IMR-90 (cell line): ENCODE measurements around the gene NOXRED1. TPM values are rescaled to one million over a fixed set of nuclear protein-coding genes. Genes with fewer than 3 reads are reported as not detected.
A peak's percentile ranks its signal among the peaks of the same experiment; 100 is the strongest.

ENCODE experiments used
- ATAC-seq: fragments of 200-7000 bp; cut with Tn5 transposase; 2 replicates; pipeline ENCODE4 v1.9.1; 2020; ENCODE audit warnings: low read depth, mild to moderate bottlenecking, moderate library complexity
- BruUV-seq: library from RNA; stranded (reverse); fragments of 400-500 nt; replicated peaks from 2 replicates; lab custom pipeline; 2021; lab: Mats Ljungman, UMichigan
- CTCF ChIA-PET: fragments of 300-600 bp; formaldehyde crosslinking; extraction: SDS; loops from one replicate; lab custom pipeline; 2021; ENCODE audit warnings: antibody characterized with exemption; lab: Yijun Ruan, JAX
- POLR2A ChIA-PET: fragments of 300-600 bp; sonication (Branson Sonifier 250); formaldehyde crosslinking; loops from one replicate; lab custom pipeline; 2022; ENCODE audit warnings: antibody characterized with exemption; ENCODE audit not compliant: unreplicated experiment; lab: Charles Lee
- DNase-seq: peaks from one replicate; pipeline ENCODE4 v3.0.0; 2013
- H2AFZ ChIP-seq: replicated peaks from 2 replicates; pipeline ENCODE3; 2013; ENCODE audit warnings: low read length, mild to moderate bottlenecking; ENCODE audit not compliant: poor library complexity
- H2AK5ac ChIP-seq: 2 replicates; pipeline ENCODE4 v1.6.1; 2013; ENCODE audit warnings: low read depth, low read length, inconsistent platforms
- H2AK9ac ChIP-seq: replicated peaks from 2 replicates; pipeline ENCODE3; 2013; ENCODE audit warnings: mild to moderate bottlenecking, low read depth, low read length, moderate library complexity; ENCODE audit not compliant: poor library complexity
- H2BK120ac ChIP-seq: 2 replicates; pipeline ENCODE4 v1.6.1; 2013; ENCODE audit warnings: low read depth, low read length, inconsistent platforms
- H2BK15ac ChIP-seq: 3 replicates; pipeline ENCODE4 v1.6.1; 2013; ENCODE audit warnings: low read depth, low read length, inconsistent platforms
- H2BK20ac ChIP-seq: 2 replicates; pipeline ENCODE4 v1.6.1; 2013; ENCODE audit warnings: low read depth, mild to moderate bottlenecking, inconsistent platforms, low read length, moderate library complexity
- H2BK5ac ChIP-seq: 2 replicates; pipeline ENCODE4 v1.6.1; 2013; ENCODE audit warnings: mild to moderate bottlenecking, low read depth, low read length, inconsistent platforms; ENCODE audit not compliant: poor library complexity, severe bottlenecking
- H3K14ac ChIP-seq: replicated peaks from 2 replicates; pipeline ENCODE4 v1.6.1; 2013; ENCODE audit warnings: low read depth, low read length, inconsistent platforms
- H3K18ac ChIP-seq: 2 replicates; pipeline ENCODE4 v1.6.1; 2013; ENCODE audit warnings: low read depth, low read length, control low read depth
- H3K23ac ChIP-seq: 2 replicates; pipeline ENCODE4 v1.6.1; 2013; ENCODE audit warnings: low read depth, low read length, inconsistent platforms
- H3K27ac ChIP-seq: 2 replicates; pipeline ENCODE4 v1.5.1; 2013; ENCODE audit warnings: mild to moderate bottlenecking, control low read depth, low read length; ENCODE audit not compliant: insufficient read depth
- H3K27me3 ChIP-seq: 2 replicates; pipeline ENCODE4 v1.6.1; 2013; ENCODE audit warnings: low read length; ENCODE audit not compliant: control insufficient read depth, insufficient read depth
- H3K36me3 ChIP-seq: 2 replicates; pipeline ENCODE4 v1.6.1; 2013; ENCODE audit warnings: low read length, mixed read lengths; ENCODE audit not compliant: control insufficient read depth, insufficient read depth
- H3K4ac ChIP-seq: 2 replicates; pipeline ENCODE4 v1.6.1; 2013; ENCODE audit warnings: low read depth, low read length, inconsistent platforms
- H3K4me1 ChIP-seq: 2 replicates; pipeline ENCODE4 v1.6.1; 2013; ENCODE audit warnings: low read length, mixed read lengths; ENCODE audit not compliant: control insufficient read depth, insufficient read depth
- H3K4me2 ChIP-seq: 2 replicates; pipeline ENCODE4 v1.6.1; 2013; ENCODE audit warnings: low read depth, mild to moderate bottlenecking, control low read depth, low read length, moderate library complexity
- H3K4me3 ChIP-seq: 2 replicates; pipeline ENCODE4 v1.5.1; 2013; ENCODE audit warnings: low read depth, mild to moderate bottlenecking, control low read depth, low read length, moderate library complexity; ENCODE audit not compliant: insufficient read depth
- H3K56ac ChIP-seq: 2 replicates; pipeline ENCODE4 v1.6.1; 2013; ENCODE audit warnings: low read length, inconsistent platforms; ENCODE audit not compliant: insufficient read depth; ENCODE audit errors: extremely low read depth
- H3K79me1 ChIP-seq, 2 experiments: 2 replicates each; pipeline ENCODE4 v1.6.1; 2013; ENCODE audit warnings: low read length in 2 of 2, inconsistent platforms in 1 of 2, low read depth in 1 of 2
- H3K9ac ChIP-seq: 2 replicates; pipeline ENCODE4 v1.6.1; 2013; ENCODE audit warnings: low read depth, low read length, control low read depth
- H3K9me1 ChIP-seq: 2 replicates; pipeline ENCODE4 v1.6.1; 2013; ENCODE audit warnings: low read length, inconsistent platforms; ENCODE audit not compliant: insufficient read depth
- H3K9me3 ChIP-seq: 2 replicates; pipeline ENCODE4 v1.6.1; 2013; ENCODE audit warnings: low read length; ENCODE audit not compliant: control insufficient read depth, insufficient read depth
- H4K20me1 ChIP-seq: 2 replicates; pipeline ENCODE4 v1.6.1; 2013; ENCODE audit warnings: low read length, inconsistent platforms; ENCODE audit not compliant: insufficient read depth
- H4K5ac ChIP-seq: 2 replicates; pipeline ENCODE4 v1.6.1; 2013; ENCODE audit warnings: mild to moderate bottlenecking, low read depth, low read length, control low read depth
- H4K8ac ChIP-seq, 2 experiments: 2 replicates each; pipeline ENCODE4 v1.6.1; 2013; ENCODE audit warnings: low read depth in 2 of 2, low read length in 2 of 2, control low read depth in 1 of 2, inconsistent platforms in 1 of 2
- H4K91ac ChIP-seq: 2 replicates; pipeline ENCODE4 v1.6.1; 2013; ENCODE audit warnings: low read depth, low read length, inconsistent platforms; ENCODE audit not compliant: insufficient read depth
- CEBPB ChIP-seq: IDR thresholded peaks from 2 replicates; pipeline ENCODE4 v1.6.1; 2012; ENCODE audit warnings: low read depth, low read length, improper control_type of control experiment
- CHD1 ChIP-seq: IDR thresholded peaks from 2 replicates; pipeline ENCODE4 v1.6.1; 2012; ENCODE audit warnings: low read depth, low read length, improper control_type of control experiment
- FOS ChIP-seq: fragments of 150-350 bp; IDR thresholded peaks from 2 replicates; pipeline ENCODE4 v1.6.1; 2016; ENCODE audit warnings: low read depth, low read length
- MAFK ChIP-seq: IDR thresholded peaks from 2 replicates; pipeline ENCODE4 v1.6.1; 2012; ENCODE audit warnings: low read depth, low read length, improper control_type of control experiment
- MAZ ChIP-seq: IDR thresholded peaks from 2 replicates; pipeline ENCODE4 v1.6.1; 2012; ENCODE audit warnings: low read depth, mild to moderate bottlenecking, low read length, improper control_type of control experiment, moderate library complexity, borderline replicate concordance
- NFE2L2 ChIP-seq: fragments of 150-350 bp; IDR thresholded peaks from 2 replicates; pipeline ENCODE4 v1.6.1; 2016; ENCODE audit warnings: low read depth, mild to moderate bottlenecking, low read length
- POLR2A ChIP-seq: IDR thresholded peaks from 2 replicates; pipeline ENCODE4 v1.6.1; 2012; ENCODE audit warnings: mild to moderate bottlenecking, low read depth, low read length
- RAD21 ChIP-seq: IDR thresholded peaks from 2 replicates; pipeline ENCODE4 v1.6.1; 2012; ENCODE audit warnings: low read length, improper control_type of control experiment
- RCOR1 ChIP-seq: IDR thresholded peaks from 2 replicates; pipeline ENCODE4 v1.6.1; 2012; ENCODE audit warnings: mild to moderate bottlenecking, low read length, improper control_type of control experiment; ENCODE audit not compliant: insufficient replicate concordance
- WGBS, 2 experiments: methylation state at CpG; one replicate each; pipeline versions ENCODE4 v1.1.5 to v1.1.7; 2013; ENCODE audit warnings: missing lambda C conversion rate in 2 of 2; ENCODE audit not compliant: insufficient read length in 1 of 2; ENCODE audit errors: extremely low coverage in 2 of 2; 5-methylcytosine and 5-hydroxymethylcytosine counted together
- dilution Hi-C: fragments of 300-500 bp; cut with HindIII; formaldehyde crosslinking; loops from one replicate; pipeline ENCODE4 v1.14.3; 2018; ENCODE audit warnings: low sequenced_read_pairs; ENCODE audit not compliant: unreplicated experiment
- in situ Hi-C: fragments of 300-500 bp; cut with MboI; formaldehyde crosslinking; loops from 3 replicates; pipeline ENCODE4 v1.14.3; 2019; ENCODE audit warnings: low sequenced_read_pairs, inconsistent platforms, mixed read lengths
- intact Hi-C: fragments of 100-400 bp; cut with micrococcal nuclease; formaldehyde crosslinking; loops from 2 replicates; pipeline ENCODE4 v1.10.0; 2022
- polyA plus RNA-seq, 3 experiments: library from polyadenylated mRNA; depleted of rRNA; stranded (reverse); fragments of >200 nt; gene quantifications; 2 replicates each; pipeline ENCODE4 v1.2.3, GENCODE V29; 2012; ENCODE audit warnings: low replicate concordance in 1 of 3
- total RNA-seq: library from RNA; depleted of rRNA; stranded (reverse); fragments of >200 nt; gene quantifications from 2 replicates; pipeline ENCODE4 v1.2.3, GENCODE V29; 2012

Gene NOXRED1
- total and polyA plus RNA-seq, 2 of the 4 experiments (the other 2 are of a cell fraction): under 0.01 to 0.14 TPM

DNA sequence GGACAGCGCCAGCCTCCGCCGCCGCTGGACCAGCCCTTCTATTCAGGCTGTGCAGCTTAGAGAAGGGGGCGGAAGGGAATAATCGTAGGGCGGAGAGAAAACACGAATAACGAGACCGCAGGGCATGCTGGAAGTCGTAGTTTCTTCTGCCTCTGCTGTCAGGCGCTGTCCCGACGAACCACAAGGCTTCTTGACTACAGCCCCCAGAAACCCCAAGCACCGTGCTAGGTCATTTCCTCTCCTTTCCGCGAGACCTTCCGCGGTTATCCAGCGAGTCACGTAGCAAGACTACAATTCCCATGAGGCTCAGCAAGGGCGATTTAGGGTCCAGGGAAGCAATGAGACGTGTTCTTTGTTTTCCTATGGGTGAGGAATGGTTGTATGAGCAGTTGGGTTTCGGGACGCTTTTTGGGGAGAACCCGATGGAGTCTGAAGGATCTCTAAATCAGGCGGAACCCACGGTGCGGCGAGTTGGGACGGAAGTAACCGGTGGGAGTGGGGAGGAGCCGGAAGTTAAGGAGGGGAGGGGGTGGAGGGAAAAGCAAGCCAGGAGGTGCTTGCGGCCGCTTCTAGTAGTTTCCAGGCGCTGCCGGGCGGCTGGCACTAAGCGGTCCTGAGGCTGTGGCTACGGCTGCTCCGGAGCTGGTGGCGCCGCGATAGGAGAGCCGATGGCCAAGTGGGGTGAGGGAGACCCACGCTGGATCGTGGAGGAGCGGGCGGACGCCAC lies 34.4 kb upstream of the NOXRED1 start, which contains the start of the genes AHSA1 and VIPAS39 (continued):
- TF ChIP-seq RAD21 (no peak), CHD1 (no peak), FOS (no peak)

DNA sequence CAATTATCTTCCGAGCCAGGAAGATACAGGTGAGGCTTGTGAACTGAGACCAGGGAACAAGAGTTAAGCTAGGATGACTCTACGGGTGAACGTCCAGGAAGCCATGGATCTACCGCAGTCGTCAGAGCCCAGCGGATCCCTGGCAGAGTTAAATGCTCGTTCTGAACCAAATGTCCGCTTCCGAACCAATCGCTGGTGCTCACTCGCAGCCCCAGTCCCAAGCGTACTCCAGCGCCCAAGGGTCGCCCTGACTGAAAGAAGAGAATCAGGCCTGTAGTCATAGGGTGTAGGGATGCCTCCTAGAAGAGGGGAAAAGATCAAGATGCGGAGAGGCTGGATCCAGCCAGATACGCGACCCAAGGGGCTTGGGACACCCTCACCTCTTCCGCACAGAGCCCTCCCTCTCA lies 33.8 kb upstream of the NOXRED1 start:
- Histone ChIP-seq H3K23ac (peak overlapping the region; percentile 83), H3K9me3 (no peaks in the 10 kb centered on the region), H2BK120ac (no peak overlapping the region), H4K8ac (peak overlapping the region; percentile 35 to 88; a peak in 3 of 4 replicates), H2AK5ac (peak overlapping the region; percentile 16), H3K27ac (peak overlapping the region; percentile 62), H2BK5ac (peak overlapping the region; percentile 43), H2BK15ac (no peak overlapping the region), H2AK9ac (peak overlapping the region; percentile 62), H3K4me3 (peak overlapping the region; percentile 69), H3K27me3 (no peaks in the 10 kb centered on the region), H3K9me1 (peaks cover 2% of the 10 kb centered on the region), H2AFZ (peak overlapping the region; percentile 99), H3K18ac (no peak overlapping the region), H3K4ac (peak overlapping the region; percentile 82), H4K5ac (peak overlapping the region; percentile 52), H3K4me2 (peak overlapping the region; percentile 94), H3K56ac (peak overlapping the region; percentile 60; the same call in 1 of the 2 replicates), H3K14ac (peak overlapping the region; percentile 80), H4K20me1 (peaks cover 14% of the 10 kb centered on the region; the same call in 1 of the 2 replicates), H3K4me1 (peaks cover 3% of the 10 kb centered on the region), H3K79me1 (peaks cover 15 to 45% of the 10 kb centered on the region in 2 experiments; a peak in 3 of 4 replicates), H3K9ac (peak overlapping the region; percentile 85), H2BK20ac (no peak overlapping the region), H3K36me3 (peaks cover 16% of the 10 kb centered on the region), H4K91ac (peak overlapping the region; percentile 45)
- 1% methylated on average over 9 of the region's 18 CpGs; no CpG with 5 or more reads in 1 of the 2 experiments for WGBS, 2 experiments
- in situ Hi-C loops: no loop called here
- POLR2A ChIA-PET: interaction anchor here (0.6 to 0.7 kb wide), 4 partner anchors 11 to 166 kb away, joined by 3 to 13 read pairs (median 6); no protein-coding TSS in a partner anchor
- dilution Hi-C loops: no loop called here
- DNase-seq (peak; percentile 40), ATAC-seq (peak; percentile 19)
- BruUV-seq: no TSS peak
- TF ChIP-seq MAZ (no peak), MAFK (no peak), NFE2L2 (no peak), POLR2A (no peak; the same call in 1 of the 2 replicates), RCOR1 (no peak), CHD1 (0 out of 2 replicates have a peak, but pooled peaks have one; percentile 38), CEBPB (no peak)
- CTCF ChIA-PET: interaction anchor here (0.6 kb wide), 1 partner anchor 142 kb away, joined by 7 read pairs; no protein-coding TSS in a partner anchor
- intact Hi-C loops: loop anchor here (1.0 to 10.0 kb wide), 4 partner anchors 80 to 345 kb away; partner anchors contain the start of genes ADCK1, GSTZ1, POMT2 and SAMD15
